CD14-positive monocyte (primary cell): Measurements from ENCODE around the gene OR2A7. TPM values are rescaled to one million over a fixed set of nuclear protein-coding genes. Genes with fewer than 3 reads are reported as not detected.
"Not testable (repeated sequence)": the region's sequence is repeated elsewhere in the genome, so short reads cannot be mapped to it uniquely, and the experiment has no call there.

Source experiments
- DNase-seq, 3 donors: peaks; one replicate each; pipeline ENCODE4 v3.0.0-alpha.2; 2011 to 2022
- H2AFZ ChIP-seq: 2 replicates; pipeline ENCODE4 v1.6.0; 2012; ENCODE audit warnings: mild to moderate bottlenecking, low read depth, low read length, inconsistent platforms; ENCODE audit not compliant: insufficient read depth, poor library complexity, severe bottlenecking
- H3K27ac ChIP-seq, 2 donors: 1 replicate in 1 of 2; 2 replicates in 1 of 2; pipeline ENCODE4 v1.5.1; 2012 to 2013; ENCODE audit warnings: low read length in 2 of 2, control low read depth in 1 of 2, inconsistent platforms in 1 of 2, low read depth in 1 of 2, mild to moderate bottlenecking in 1 of 2
- H3K27me3 ChIP-seq, 2 donors: one replicate each; pipeline versions ENCODE4 v1.6.0 to v1.6.1; 2011 to 2013; ENCODE audit warnings: low read length in 2 of 2; ENCODE audit not compliant: control insufficient read depth in 2 of 2, insufficient read depth in 2 of 2
- H3K36me3 ChIP-seq, 2 donors: replicated peaks in 1 of 2; 1 replicate in 1 of 2; 2 replicates in 1 of 2; pipeline versions ENCODE4 v1.5.1 to v1.6.1; 2012 to 2013; ENCODE audit warnings: low read length in 2 of 2, control low read depth in 1 of 2, inconsistent platforms in 1 of 2, mild to moderate bottlenecking in 1 of 2; ENCODE audit not compliant: insufficient read depth in 2 of 2, control insufficient read depth in 1 of 2
- H3K4me1 ChIP-seq, 2 donors: 1 replicate in 1 of 2; 2 replicates in 1 of 2; pipeline versions ENCODE4 v1.5.1 to v1.6.1; 2012 to 2013; ENCODE audit warnings: low read length in 2 of 2, control low read depth in 1 of 2, inconsistent platforms in 1 of 2, mild to moderate bottlenecking in 1 of 2, moderate library complexity in 1 of 2; ENCODE audit not compliant: insufficient read depth in 2 of 2, control insufficient read depth in 1 of 2
- H3K4me2 ChIP-seq: replicated peaks from 2 replicates; pipeline ENCODE3; 2012; ENCODE audit warnings: low read length, moderate library complexity, mild to moderate bottlenecking; ENCODE audit not compliant: poor library complexity, severe bottlenecking; ENCODE audit errors: extremely low read depth
- H3K4me3 ChIP-seq, 3 experiments: fragments of 200-600 bp in 1 of 3; sonication (generic) in 1 of 3; replicated peaks in 1 of 3; 1 replicate in 2 of 3; 2 replicates in 1 of 3; pipeline ENCODE4 v1.5.1; 2011 to 2013; ENCODE audit warnings: low read length in 3 of 3, mild to moderate bottlenecking in 3 of 3, control low read depth in 2 of 3, low read depth in 2 of 3, inconsistent platforms in 1 of 3, moderate library complexity in 1 of 3
- H3K79me2 ChIP-seq: 2 replicates; pipeline ENCODE4 v1.6.0; 2012; ENCODE audit warnings: mild to moderate bottlenecking, control low read depth, inconsistent platforms, low read length, moderate library complexity; ENCODE audit not compliant: insufficient read depth
- H3K9ac ChIP-seq: 2 replicates; pipeline ENCODE4 v1.6.0; 2017; ENCODE audit warnings: low read length, mild to moderate bottlenecking; ENCODE audit not compliant: insufficient read depth, poor library complexity, severe bottlenecking
- H3K9me3 ChIP-seq, 2 donors: replicated peaks in 1 of 2; 1 replicate in 1 of 2; 2 replicates in 1 of 2; pipeline versions ENCODE4 v1.5.1 to v1.6.1; 2012 to 2013; ENCODE audit warnings: low read length in 2 of 2, control low read depth in 1 of 2; ENCODE audit not compliant: control insufficient read depth in 1 of 2, insufficient read depth in 1 of 2
- H4K20me1 ChIP-seq: 2 replicates; pipeline ENCODE4 v1.6.0; 2012; ENCODE audit warnings: mild to moderate bottlenecking, low read length, control low read depth, moderate library complexity; ENCODE audit not compliant: insufficient read depth
- H3K27ac Mint-ChIP-seq, 7 donors: one replicate each; pipeline ENCODE4 v1.8.0; 2020; ENCODE audit warnings: mild to moderate bottlenecking in 7 of 7, mixed read lengths in 7 of 7, moderate library complexity in 6 of 7, inconsistent platforms in 2 of 7
- H3K27me3 Mint-ChIP-seq, 3 donors: one replicate each; pipeline ENCODE4 v1.8.0; 2021 to 2022; ENCODE audit warnings: low read depth in 3 of 3, mild to moderate bottlenecking in 3 of 3, mixed read lengths in 3 of 3, moderate library complexity in 3 of 3, inconsistent platforms in 1 of 3
- H3K36me3 Mint-ChIP-seq, 2 donors: one replicate each; pipeline ENCODE4 v1.8.0; 2020; ENCODE audit warnings: mixed read lengths in 2 of 2, inconsistent platforms in 1 of 2, mild to moderate bottlenecking in 1 of 2
- H3K4me1 Mint-ChIP-seq: one replicate; pipeline ENCODE4 v1.8.0; 2020; ENCODE audit warnings: mild to moderate bottlenecking, mixed read lengths
- H3K4me3 Mint-ChIP-seq, 2 donors: one replicate each; pipeline ENCODE4 v1.8.0; 2020; ENCODE audit warnings: mild to moderate bottlenecking in 2 of 2, mixed read lengths in 2 of 2, moderate library complexity in 1 of 2
- H3K9me3 Mint-ChIP-seq, 7 donors: one replicate each; pipeline ENCODE4 v1.8.0; 2020 to 2022; ENCODE audit warnings: mixed read lengths in 7 of 7, mild to moderate bottlenecking in 6 of 7, moderate library complexity in 6 of 7, inconsistent platforms in 2 of 7
- WGBS: methylation state at CpG from one replicate; pipeline ENCODE4 v1.1.5; 2013; ENCODE audit warnings: missing lambda C conversion rate; ENCODE audit not compliant: insufficient coverage; 5-methylcytosine and 5-hydroxymethylcytosine counted together
- intact Hi-C, 2 donors: fragments of 100-400 bp; cut with micrococcal nuclease; formaldehyde crosslinking; loops; one replicate each; pipeline versions ENCODE4 v1.15.0 to v1.15.1; 2023
- polyA minus RNA-seq: library from RNA; depleted of rRNA, polyadenylated mRNA; stranded (reverse); fragments of >200 nt; gene quantifications from 2 replicates; pipeline ENCODE4 v1.2.3, GENCODE V29; 2012
- polyA plus RNA-seq, 3 donors: library from polyadenylated mRNA; depleted of rRNA in 1 of 3; unstranded in 2 of 3; stranded (reverse) in 1 of 3; fragments of 300-500 nt in 2 of 3; fragments of >200 nt in 1 of 3; fragmentation: Illumina TruSeq in 2 of 3; gene quantifications; 1 replicate in 2 of 3; 2 replicates in 1 of 3; pipeline ENCODE4 v1.2.3, GENCODE V29; 2012 to 2021
- total RNA-seq, 12 experiments: library from RNA in 1 of 12; stranded (reverse) in 1 of 12; fragments of 120-200 nt in 1 of 12; gene quantifications; one replicate each; pipeline ENCODE4 v1.2.4 and lab custom pipeline; 2013 to 2026; ENCODE audit warnings: mixed read lengths in 6 of 12, inconsistent platforms in 1 of 12

Gene OR2A7, protein sequence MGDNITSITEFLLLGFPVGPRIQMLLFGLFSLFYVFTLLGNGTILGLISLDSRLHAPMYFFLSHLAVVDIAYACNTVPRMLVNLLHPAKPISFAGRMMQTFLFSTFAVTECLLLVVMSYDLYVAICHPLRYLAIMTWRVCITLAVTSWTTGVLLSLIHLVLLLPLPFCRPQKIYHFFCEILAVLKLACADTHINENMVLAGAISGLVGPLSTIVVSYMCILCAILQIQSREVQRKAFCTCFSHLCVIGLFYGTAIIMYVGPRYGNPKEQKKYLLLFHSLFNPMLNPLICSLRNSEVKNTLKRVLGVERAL
- total RNA-seq (2013), result 0.02 TPM
- polyA plus RNA-seq (not detected), polyA minus RNA-seq (not detected in 2 replicates), total RNA-seq (lab: John Stamatoyannopoulos, UW) (0 to 0.12 (median 0) reads per million in 11 experiments)

DNA sequence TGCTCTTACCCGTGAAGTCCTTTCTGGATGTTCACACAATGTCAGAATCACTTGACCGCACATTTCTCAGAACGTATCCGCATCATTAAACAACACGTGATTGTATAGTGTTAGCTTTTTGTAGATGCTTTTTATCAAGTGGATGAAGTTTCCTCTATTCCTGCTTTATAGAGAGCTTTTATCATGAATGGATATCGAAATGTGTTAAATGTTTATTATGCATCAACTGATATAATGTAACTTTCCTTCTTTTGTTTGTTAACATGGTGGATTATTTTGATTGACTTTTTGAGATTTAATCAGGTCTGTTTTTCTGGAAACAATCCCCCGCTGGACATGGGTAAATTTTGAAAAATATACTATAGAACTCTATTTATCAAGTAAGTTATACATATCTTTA lies at the start of gene OR2A7:
TSS of gene OR2A7 (minus strand) at position 101 of the 400 bp plus-strand sequence. CDS start 5,164 bp downstream, outside the sequence.
- not testable (repeated sequence) for H3K4me1 ChIP-seq, H3K36me3 Mint-ChIP-seq, H3K79me2 ChIP-seq

DNA sequence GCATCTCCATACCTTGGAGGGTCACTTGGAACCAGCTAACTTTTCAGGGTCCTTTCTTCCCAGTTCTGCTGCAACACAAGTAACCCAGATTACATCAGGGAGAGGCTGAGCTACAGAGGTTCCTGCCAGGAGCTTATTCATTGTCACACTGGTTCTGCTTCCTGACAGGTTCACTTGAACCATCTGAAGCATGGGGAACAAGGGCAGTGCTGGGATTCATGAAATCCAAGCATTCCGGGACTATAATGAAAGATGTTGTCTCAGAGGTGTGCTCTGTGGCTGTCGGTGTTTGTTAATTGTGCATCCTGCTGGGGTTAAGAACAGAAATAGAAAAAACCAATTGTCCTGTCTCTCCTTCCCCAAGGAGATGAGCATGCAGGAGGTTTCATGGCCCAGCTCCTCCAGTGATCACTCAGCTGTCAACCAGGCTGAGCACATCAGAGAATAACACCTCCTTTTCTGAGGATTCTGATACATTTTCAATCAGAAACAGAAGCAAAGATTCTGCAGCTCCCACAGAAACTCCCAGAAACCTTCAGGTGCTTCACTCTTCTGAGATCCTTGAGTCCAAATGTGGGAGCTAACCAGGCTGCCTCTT lies 47.4 kb upstream of the OR2A7 start, which contains the start of gene OR2A1:
TSS of gene OR2A1 (plus strand) at position 548 of the 598 bp plus-strand sequence. CDS start 5,706 bp downstream, outside the sequence.
- H3K27ac ChIP-seq, H3K4me3 Mint-ChIP-seq, H3K9me3 Mint-ChIP-seq: not testable (repeated sequence)

More for the DNA sequence above, at the start of gene OR2A7:
- H3K27ac ChIP-seq, DNase-seq, H3K4me3 ChIP-seq, H3K36me3 ChIP-seq, H3K27me3 Mint-ChIP-seq, H2AFZ ChIP-seq, H3K9me3 Mint-ChIP-seq, H3K27ac Mint-ChIP-seq, H3K27me3 ChIP-seq, intact Hi-C loops, H3K4me2 ChIP-seq, H3K9me3 ChIP-seq, H4K20me1 ChIP-seq, H3K9ac ChIP-seq, H3K4me3 Mint-ChIP-seq, H3K4me1 Mint-ChIP-seq: not testable (repeated sequence)
- WGBS, result no CpG with 5 or more reads among the region's 7 CpGs

DNA sequence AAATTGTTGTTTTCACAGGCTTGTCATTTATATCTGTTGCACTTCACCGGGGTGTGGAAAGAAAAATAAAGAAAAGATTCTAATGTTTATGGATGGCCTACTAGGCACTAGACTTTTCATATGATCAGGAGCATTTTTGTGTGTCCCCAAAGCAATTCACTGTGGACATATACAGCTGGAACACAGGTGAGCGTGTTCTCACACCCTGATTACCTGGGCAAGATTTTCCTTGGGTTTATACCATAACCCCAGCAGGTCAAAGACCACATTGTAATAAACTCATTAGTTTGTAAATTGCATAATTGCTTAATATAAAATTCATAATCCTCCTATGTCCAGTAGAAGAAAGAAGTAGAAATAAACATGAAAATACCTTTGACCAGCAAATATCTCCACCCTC lies 46.6 kb upstream of the OR2A7 start:
- H3K9ac ChIP-seq, H3K9me3 ChIP-seq, H3K27me3 Mint-ChIP-seq, DNase-seq, H4K20me1 ChIP-seq, intact Hi-C loops, H3K79me2 ChIP-seq, H3K36me3 Mint-ChIP-seq, H3K4me3 ChIP-seq, H3K4me1 Mint-ChIP-seq, H3K27ac Mint-ChIP-seq, H2AFZ ChIP-seq, H3K4me3 Mint-ChIP-seq, H3K4me1 ChIP-seq, H3K4me2 ChIP-seq, H3K27ac ChIP-seq, H3K27me3 ChIP-seq, H3K36me3 ChIP-seq, H3K9me3 Mint-ChIP-seq: not testable (repeated sequence)
- WGBS, result no CpG with 5 or more reads among the region's 2 CpGs

More for the DNA sequence above, 47.4 kb upstream of the OR2A7 start, which contains the start of gene OR2A1:
- DNase-seq, H3K4me2 ChIP-seq, H3K4me3 ChIP-seq, H2AFZ ChIP-seq, H3K79me2 ChIP-seq, H3K4me1 ChIP-seq, H4K20me1 ChIP-seq, H3K36me3 ChIP-seq, H3K4me1 Mint-ChIP-seq, H3K9ac ChIP-seq, H3K9me3 ChIP-seq, H3K36me3 Mint-ChIP-seq, H3K27ac Mint-ChIP-seq, H3K27me3 Mint-ChIP-seq, H3K27me3 ChIP-seq, intact Hi-C loops: not testable (repeated sequence)
- no CpG with 5 or more reads among the region's 2 CpGs for WGBS

DNA sequence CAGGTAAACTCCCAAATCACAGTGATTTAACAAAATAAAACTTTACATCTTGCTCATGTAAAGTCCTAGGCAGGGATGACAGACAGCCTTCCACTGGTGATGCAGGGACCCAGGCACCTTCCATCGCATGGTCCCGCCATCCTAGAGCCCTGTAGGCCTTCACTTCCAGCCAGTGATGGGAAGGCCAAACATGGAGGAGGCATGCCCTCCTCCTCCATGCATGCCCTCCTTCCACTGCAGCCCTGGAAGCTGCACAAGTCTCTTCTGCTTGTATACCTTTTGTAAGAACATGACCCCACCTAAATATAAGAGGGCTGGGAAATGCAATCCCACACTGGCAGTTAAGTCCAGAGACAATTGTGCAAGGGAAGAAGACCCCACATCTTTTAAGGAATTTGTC lies 45.1 kb upstream of the OR2A7 start:
- H3K4me2 ChIP-seq, H2AFZ ChIP-seq, H3K27ac ChIP-seq, H3K36me3 ChIP-seq, H3K4me3 Mint-ChIP-seq, H3K9me3 Mint-ChIP-seq, H3K79me2 ChIP-seq, H3K4me1 ChIP-seq, H3K9ac ChIP-seq, H3K27me3 ChIP-seq, H3K9me3 ChIP-seq, H3K27me3 Mint-ChIP-seq, H3K36me3 Mint-ChIP-seq, DNase-seq, H3K27ac Mint-ChIP-seq, H3K4me1 Mint-ChIP-seq, H3K4me3 ChIP-seq, H4K20me1 ChIP-seq, intact Hi-C loops: not testable (repeated sequence)
- WGBS, result no CpG with 5 or more reads among the region's 2 CpGs
